HG02885 (cell line): ENCODE results near the gene DPY19L3.
"Not testable (repeated sequence)": the region's sequence is repeated elsewhere in the genome, so short reads cannot be mapped to it uniquely, and the experiment has no call there.

ENCODE experiments used
- ATAC-seq: cut with Tn5 transposase; IDR thresholded peaks from one replicate; pipeline ENCODE4 v1.9.1; 2021; ENCODE audit warnings: mild to moderate bottlenecking; ENCODE audit not compliant: unreplicated experiment, poor library complexity

Gene DPY19L3

GRCh38 chr19:32483574-32483973 lies 78.0 kb downstream of the DPY19L3 start:
- ATAC-seq = no peak

- no peak for ATAC-seq
Measured at GRCh38 chr19:32489971-32490370, 84.4 kb downstream of the DPY19L3 start.

DNA sequence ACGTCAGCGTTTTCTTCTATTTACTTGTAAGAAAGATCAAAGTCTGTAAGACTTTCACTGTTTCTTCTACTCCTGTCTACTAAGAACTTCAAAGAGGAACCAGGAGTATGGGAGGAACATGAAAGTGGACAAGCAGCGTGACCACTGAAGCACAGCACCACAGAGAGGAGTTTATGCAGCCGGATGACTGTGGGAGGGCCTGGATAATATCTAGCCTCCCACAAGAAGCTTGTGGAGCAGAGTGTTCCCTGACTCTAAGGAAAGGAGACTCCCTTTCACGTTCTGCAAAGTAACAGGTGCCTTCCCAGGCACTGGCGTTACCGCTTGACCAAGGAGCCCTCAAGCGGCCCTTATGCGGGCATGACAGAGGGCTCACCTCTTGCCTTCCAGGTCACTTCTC lies 91.8 kb downstream of the DPY19L3 start:
- no peak for ATAC-seq

DNA sequence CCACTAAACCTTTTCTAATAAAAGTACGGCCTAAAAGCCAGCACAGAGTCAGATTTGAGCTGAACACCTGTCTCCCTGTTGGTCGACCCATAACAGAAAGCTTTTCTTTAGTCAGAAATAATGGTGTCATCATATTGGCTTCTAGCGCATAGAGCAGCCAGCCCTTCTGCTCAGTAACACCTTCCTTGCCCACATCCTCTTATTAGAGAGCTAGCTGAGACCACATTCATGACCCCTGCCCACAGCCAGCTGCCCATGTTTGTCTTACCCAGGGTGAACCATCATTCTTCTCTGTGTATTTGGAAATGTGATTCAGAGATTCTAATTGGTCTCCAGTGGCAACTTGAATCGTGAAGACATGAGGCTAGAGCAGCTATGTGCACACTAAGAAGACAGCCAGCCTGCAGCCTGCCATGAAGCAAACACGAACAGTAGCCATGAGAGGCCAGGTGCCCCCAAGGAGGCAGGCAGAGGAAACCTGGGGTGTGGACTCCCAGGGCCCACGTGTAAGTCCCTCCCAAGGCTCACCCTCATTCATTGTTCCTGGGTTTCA lies 93.2 kb downstream of the DPY19L3 start:
- ATAC-seq = no peak

- ATAC-seq = not testable (repeated sequence)
Measured at GRCh38 chr19:32512498-32512897, 106.9 kb downstream of the DPY19L3 start.

DNA sequence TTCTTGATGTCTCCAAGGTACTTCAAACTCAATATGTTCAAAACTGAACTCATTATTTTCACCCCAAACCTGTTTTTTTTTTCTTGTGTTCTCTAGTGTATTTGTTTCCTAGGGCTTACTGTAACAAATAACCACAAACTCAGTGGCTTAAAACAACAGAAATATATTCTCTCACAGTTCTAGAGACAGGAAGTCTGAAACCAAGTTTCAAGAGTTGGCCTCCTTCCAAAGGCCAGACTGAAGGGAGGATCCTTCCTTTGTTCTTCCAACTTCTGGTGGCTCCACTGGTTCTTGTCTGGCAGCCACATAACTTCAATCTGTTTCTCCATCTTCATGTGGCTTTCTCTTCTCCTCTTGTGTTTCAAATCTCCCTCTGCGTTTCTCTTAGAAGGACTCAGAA lies 113.5 kb downstream of the DPY19L3 start:
- ATAC-seq = no peak

DNA sequence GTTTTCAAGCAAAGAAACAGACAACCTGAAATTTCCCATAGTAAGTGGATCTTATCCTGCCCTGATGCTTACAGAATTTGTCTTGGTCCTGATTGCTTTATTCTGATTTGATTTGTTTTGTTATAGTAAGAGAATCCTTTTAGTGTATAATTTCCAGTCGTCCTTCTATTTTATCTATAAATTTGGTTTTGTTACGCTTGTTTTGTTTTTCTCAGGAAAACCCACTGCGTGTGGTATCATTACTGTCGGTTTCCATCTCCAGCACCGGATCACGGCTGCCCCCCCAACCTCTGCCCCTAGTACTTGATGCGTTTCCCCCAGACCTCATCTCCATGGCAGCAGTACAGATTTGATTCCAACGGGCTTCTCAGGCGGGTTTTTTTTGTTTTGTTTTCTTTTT lies 117.4 kb downstream of the DPY19L3 start:
- no peak for ATAC-seq

GRCh38 chr19:32526895-32527294 lies 121.3 kb downstream of the DPY19L3 start:
- no peak for ATAC-seq

GRCh38 chr19:32530773-32531172 lies 125.2 kb downstream of the DPY19L3 start:
- no peak for ATAC-seq

DNA sequence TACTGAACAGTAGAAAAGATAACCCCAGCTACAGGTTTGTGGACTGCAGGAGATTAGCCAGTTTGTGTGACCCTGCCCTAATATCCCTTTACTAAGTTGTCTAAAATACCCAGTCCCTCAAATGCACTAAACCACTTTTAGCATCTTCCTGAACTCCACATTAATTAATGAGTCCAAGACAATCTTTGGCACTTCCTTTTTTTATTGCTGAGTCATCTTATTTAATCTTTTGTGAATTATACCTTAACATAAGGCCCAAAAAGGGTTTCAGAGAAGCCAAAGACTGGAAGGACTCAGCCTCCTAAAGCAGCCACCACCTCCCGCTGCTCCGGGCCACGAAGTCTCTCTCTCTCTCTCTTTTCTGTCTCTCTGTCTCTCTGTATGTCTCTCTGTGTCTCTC lies 126.7 kb downstream of the DPY19L3 start:
- ATAC-seq = no peak
